Heart left ventricle (tissue), 16 donors: Measurements from ENCODE around the gene SLIT3. TPM values are rescaled to one million over a fixed set of nuclear protein-coding genes. Genes with fewer than 3 reads are reported as not detected.

Experiments
- ATAC-seq, 4 donors: fragments of 200-7000 bp; cut with Tn5 transposase; one replicate each; pipeline ENCODE4 v1.9.1; 2020 to 2022; ENCODE audit warnings: moderate library complexity in 4 of 4, mild to moderate bottlenecking in 3 of 4, moderate number of reproducible peaks in 1 of 4
- DNase-seq, 5 donors: peaks; one replicate each; pipeline ENCODE4 v3.0.0-alpha.2; 2020
- H3K27ac ChIP-seq, 12 donors: fragments of 200-600 bp; sonication (generic) in 4 of 12; one replicate each; pipeline versions ENCODE4 v1.5.0 to v1.8.0; 2016 to 2022; ENCODE audit warnings: mild to moderate bottlenecking in 2 of 12
- H3K27me3 ChIP-seq, 9 donors: fragments of 200-600 bp; sonication (generic) in 2 of 9; one replicate each; pipeline versions ENCODE4 v1.5.1 to v1.8.0; 2016 to 2022; ENCODE audit warnings: mild to moderate bottlenecking in 3 of 9
- H3K36me3 ChIP-seq, 9 donors: fragments of 200-600 bp; sonication (generic) in 2 of 9; one replicate each; pipeline versions ENCODE4 v1.5.0 to v1.8.0; 2018 to 2022; ENCODE audit warnings: mild to moderate bottlenecking in 2 of 9
- H3K4me1 ChIP-seq, 12 donors: fragments of 200-600 bp; sonication (generic) in 4 of 12; one replicate each; pipeline versions ENCODE4 v1.5.0 to v1.8.0; 2016 to 2022; ENCODE audit warnings: mild to moderate bottlenecking in 3 of 12
- H3K4me3 ChIP-seq, 12 donors: fragments of 200-600 bp; sonication (generic) in 4 of 12; one replicate each; pipeline versions ENCODE4 v1.5.0 to v1.8.0; 2017 to 2022; ENCODE audit warnings: mild to moderate bottlenecking in 9 of 12, moderate library complexity in 4 of 12
- H3K9me3 ChIP-seq, 12 donors: fragments of 200-600 bp; sonication (generic) in 4 of 12; one replicate each; pipeline versions ENCODE4 v1.5.0 to v1.8.0; 2016 to 2022; ENCODE audit warnings: mild to moderate bottlenecking in 1 of 12
- POLR2A ChIP-seq, 2 donors: fragments of 450-650 bp; IDR thresholded peaks; one replicate each; pipeline ENCODE4 v1.6.1; 2017; ENCODE audit warnings: antibody characterized with exemption in 2 of 2, mild to moderate bottlenecking in 2 of 2, moderate library complexity in 2 of 2
- WGBS, 4 donors: extraction: QIAGEN DNeasy Blood & Tissue Kit in 2 of 4; methylation state at CpG; one replicate each; pipeline versions ENCODE4 v1.1.5 to v1.1.7; 2013 to 2018; 5-methylcytosine and 5-hydroxymethylcytosine counted together
- intact Hi-C, 10 donors: fragments of 100-400 bp; cut with DNase I; formaldehyde crosslinking; loops; one replicate each; pipeline versions ENCODE4 v1.11.1 to v1.14.2; 2022
- polyA plus RNA-seq, 2 donors: library from polyadenylated mRNA; stranded (reverse); fragments of 200-250 nt; gene quantifications; one replicate each; pipeline ENCODE4 v1.2.3, GENCODE V29; 2013
- total RNA-seq, 9 donors: library from RNA; depleted of rRNA in 2 of 9; stranded (reverse); fragments of >200 nt in 2 of 9; fragmentation: NEBNext Ultra II Directional in 3 of 9; extraction: Animal tissue kit (Norgen Biotek cat#: 25700) in 3 of 9; gene quantifications; one replicate each; pipeline versions ENCODE4 v1.1.0 to v1.2.4, GENCODE V29; 2016 to 2023
- TF ChIP-seq, protein P1 (sequence below), 12 donors: fragments of 200-600 bp; sonication (generic) in 4 of 12; IDR thresholded peaks; one replicate each; pipeline versions ENCODE4 v1.5.0 to v1.8.0; 2018 to 2022; ENCODE audit warnings: antibody characterized with exemption in 12 of 12, mild to moderate bottlenecking in 5 of 12
- donor health status: ischemic (EF 13 %, LVEDD 7.1; RV severe dilation, severe dysfunction).
- donor health status: healthy with polysubstance abuse.
- donor health status: DM: no; HTN: yes; CAD: no.
- donor health status: DM: no; HTN: no; CAD: no.
- donor health status: ischemic (EF 25% LVEDD 6.9; RV normal size, moderate dysfunction).
- donor health status: ischemic (EF 25% LVEDD 5.7; RV mildly dilated, moderate dysfunction).
- donor health status: healthy.
- donor health status: DM: yes; HTN: yes; CAD: no.
- donor health status: ischemic (EF 35%, LVEDD 5.7; RV mildly dilated, moderate dysfunction).
- donor health status: nonischemic (EF 11% LVEDD 7.7; RV severe dilation, severe dysfunction).
- donor health status: DM: yes; HTN: yes; CAD: no.
- donor health status: PGD.
- donor health status: ischemic (EF 29% LVEDD 5.4; RV normal size, mild dysfunction).
- donor health status: nonischemic (EF 23%, LVEDD 6.1; RV moderate dilation, normal function).

The SLIT3 gene
- total and polyA plus RNA-seq, 11 donors: 2.3 to 40.3 (median 14.4) TPM

- H3K27me3 ChIP-seq: no peaks in the 10 kb centered on the region
- no peak overlapping the region for H3K4me3 ChIP-seq
- H3K27ac ChIP-seq: no peak overlapping the region
- intact Hi-C loops: loop anchor here in 6 of 10 donors (5.0 to 10.0 kb wide), 6 partner anchors 311 to 906 kb away; partner anchors contain the start of genes SLIT3 (in 5 of the 6) and SPDL1 (in 2 of the 6)
- ATAC-seq: no peak
- WGBS, 4 donors: 62 to 83% (median 80%) methylated on average over 4 of the region's 4 CpGs
- TF ChIP-seq, protein P1, sequence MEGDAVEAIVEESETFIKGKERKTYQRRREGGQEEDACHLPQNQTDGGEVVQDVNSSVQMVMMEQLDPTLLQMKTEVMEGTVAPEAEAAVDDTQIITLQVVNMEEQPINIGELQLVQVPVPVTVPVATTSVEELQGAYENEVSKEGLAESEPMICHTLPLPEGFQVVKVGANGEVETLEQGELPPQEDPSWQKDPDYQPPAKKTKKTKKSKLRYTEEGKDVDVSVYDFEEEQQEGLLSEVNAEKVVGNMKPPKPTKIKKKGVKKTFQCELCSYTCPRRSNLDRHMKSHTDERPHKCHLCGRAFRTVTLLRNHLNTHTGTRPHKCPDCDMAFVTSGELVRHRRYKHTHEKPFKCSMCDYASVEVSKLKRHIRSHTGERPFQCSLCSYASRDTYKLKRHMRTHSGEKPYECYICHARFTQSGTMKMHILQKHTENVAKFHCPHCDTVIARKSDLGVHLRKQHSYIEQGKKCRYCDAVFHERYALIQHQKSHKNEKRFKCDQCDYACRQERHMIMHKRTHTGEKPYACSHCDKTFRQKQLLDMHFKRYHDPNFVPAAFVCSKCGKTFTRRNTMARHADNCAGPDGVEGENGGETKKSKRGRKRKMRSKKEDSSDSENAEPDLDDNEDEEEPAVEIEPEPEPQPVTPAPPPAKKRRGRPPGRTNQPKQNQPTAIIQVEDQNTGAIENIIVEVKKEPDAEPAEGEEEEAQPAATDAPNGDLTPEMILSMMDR (IDR thresholded peaks at IDR 0.05): no peak
- no peak for TF ChIP-seq POLR2A (IDR thresholded peaks at IDR 0.05)
- peaks cover 0 to 22% (median 8%) of the 10 kb centered on the region in 12 donors for H3K4me1 ChIP-seq
- peaks cover 0 to 3% (median 0%) of the 10 kb centered on the region in 9 donors for H3K36me3 ChIP-seq
- no peaks in the 10 kb centered on the region for H3K9me3 ChIP-seq
- no peak for DNase-seq
Observed at GRCh38 chr5:168676501-168676900, 624.4 kb downstream of the SLIT3 start.

DNA sequence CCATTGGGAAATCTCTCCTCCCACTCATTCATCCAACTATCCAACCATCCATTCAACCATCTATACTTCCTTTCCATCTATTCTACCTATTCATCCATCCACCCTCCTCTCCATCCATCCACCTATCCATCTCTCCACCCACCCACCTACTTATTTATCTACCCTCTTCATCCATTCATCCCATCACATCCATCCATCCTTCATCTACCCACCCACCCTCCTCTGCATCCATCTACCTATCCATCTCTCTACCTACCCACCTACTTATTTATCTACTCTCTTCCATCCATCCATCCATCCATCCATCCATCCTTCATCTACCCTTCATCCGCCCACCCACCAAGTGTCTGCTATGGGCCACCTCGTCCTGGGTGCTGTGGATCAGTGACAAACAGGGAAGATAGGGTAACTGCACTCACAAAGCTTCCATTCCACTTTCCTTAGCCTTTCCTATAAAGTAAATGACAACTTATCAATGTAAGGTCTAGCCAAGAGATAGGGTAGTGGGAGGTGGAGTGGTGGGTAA lies 625.0 kb downstream of the SLIT3 start:
- H3K4me1 ChIP-seq: peaks cover 0 to 16% (median 4%) of the 10 kb centered on the region in 12 donors
- no peaks in the 10 kb centered on the region for H3K9me3 ChIP-seq
- no peak overlapping the region for H3K27ac ChIP-seq
- ATAC-seq: no peak
- no peak for DNase-seq
- peaks cover 0 to 3% (median 0%) of the 10 kb centered on the region in 9 donors for H3K36me3 ChIP-seq
- TF ChIP-seq, protein P1 (IDR thresholded peaks at IDR 0.05): no peak
- no peak for TF ChIP-seq POLR2A (IDR thresholded peaks at IDR 0.05)
- WGBS, 4 donors: 91 to 96% (median 94%) methylated on average over 2 of the region's 2 CpGs
- no peak overlapping the region for H3K4me3 ChIP-seq
- intact Hi-C loops: loop anchor here in 6 of 10 donors (5.0 to 10.0 kb wide), 6 partner anchors 311 to 906 kb away; partner anchors contain the start of genes SLIT3 (in 5 of the 6) and SPDL1 (in 2 of the 6)
- no peaks in the 10 kb centered on the region for H3K27me3 ChIP-seq

DNA sequence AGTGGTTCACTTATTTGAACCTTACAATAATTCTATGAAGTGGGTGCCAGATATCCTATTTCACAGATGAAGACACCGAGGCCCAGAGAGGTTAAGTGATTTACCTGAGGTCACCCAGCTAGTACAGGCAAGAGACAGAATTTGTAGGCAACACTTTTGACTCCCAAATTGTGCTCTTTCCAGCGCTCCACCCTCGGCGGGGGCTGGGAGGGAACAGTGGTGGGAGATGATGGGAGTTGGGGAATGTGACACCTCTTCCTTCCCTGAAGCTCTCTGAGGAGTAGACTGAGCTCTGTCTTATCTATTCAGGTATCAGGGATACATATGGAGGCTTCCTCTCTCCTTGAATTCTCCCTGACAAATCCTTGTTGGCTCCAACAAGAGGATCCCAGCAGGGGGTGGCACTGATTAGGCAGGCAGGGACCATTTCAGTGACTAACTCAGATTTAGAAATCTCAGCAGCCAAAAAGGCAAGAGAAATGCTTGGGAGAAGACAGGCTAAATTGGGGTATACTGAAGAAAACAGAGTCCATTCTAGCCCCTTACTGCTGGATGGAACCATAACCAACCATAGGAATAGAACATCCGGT lies 626.0 kb downstream of the SLIT3 start:
- Histone ChIP-seq H3K9me3 (no peaks in the 10 kb centered on the region), H3K27me3 (no peaks in the 10 kb centered on the region), H3K4me3 (no peak overlapping the region), H3K27ac (no peak overlapping the region), H3K36me3 (peaks cover 0 to 3% (median 0%) of the 10 kb centered on the region in 9 donors), H3K4me1 (peaks cover 0 to 6% (median 0%) of the 10 kb centered on the region in 12 donors)
- intact Hi-C loops: loop anchor here in 6 of 10 donors (5.0 to 10.0 kb wide), 6 partner anchors 312 to 907 kb away; partner anchors contain the start of genes SLIT3 (in 5 of the 6) and SPDL1 (in 2 of the 6)
- ATAC-seq (no peak), DNase-seq (no peak)
- WGBS, 4 donors: 72 to 86% (median 80%) methylated on average over 5 of the region's 5 CpGs
- no peak for TF ChIP-seq POLR2A (IDR thresholded peaks at IDR 0.05)
- TF ChIP-seq, protein P1 (IDR thresholded peaks at IDR 0.05): no peak

DNA sequence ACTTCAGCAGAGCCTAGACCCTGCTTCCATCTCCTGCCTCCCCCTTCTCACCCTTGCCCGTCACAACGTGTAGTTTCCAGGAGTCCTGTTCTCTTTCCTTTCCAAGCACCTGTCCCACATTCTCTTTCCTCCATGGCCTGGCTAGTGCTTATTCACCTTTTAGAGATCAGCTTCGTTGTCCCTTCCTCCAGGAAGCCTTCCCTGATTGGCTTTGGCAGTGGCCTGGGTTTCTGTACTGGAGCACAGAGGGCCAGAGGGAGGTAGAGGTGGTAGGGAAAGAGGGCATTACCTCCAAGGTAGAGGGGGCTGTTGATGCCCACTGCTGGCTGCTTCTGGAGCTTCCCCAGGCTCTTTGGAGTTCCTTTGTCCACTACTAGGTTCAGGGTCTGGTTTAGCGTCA lies 628.1 kb downstream of the SLIT3 start:
- no peak for TF ChIP-seq POLR2A (IDR thresholded peaks at IDR 0.05)
- TF ChIP-seq, protein P1 (IDR thresholded peaks at IDR 0.05): no peak

More for the DNA sequence above, 628.1 kb downstream of the SLIT3 start:
- Histone ChIP-seq H3K27me3 (no peaks in the 10 kb centered on the region), H3K9me3 (no peaks in the 10 kb centered on the region), H3K4me1 (no peaks in the 10 kb centered on the region), H3K4me3 (no peak overlapping the region), H3K27ac (no peak overlapping the region), H3K36me3 (peaks cover 0 to 3% (median 0%) of the 10 kb centered on the region in 9 donors)
- ATAC-seq: no peak
- no peak for DNase-seq
- intact Hi-C loops: loop anchor here in 3 of 10 donors (10.0 kb wide), 3 partner anchors 398 to 902 kb away; partner anchors contain the start of gene SLIT3 (in 2 of the 3)
- 77 to 95% (median 85%) methylated on average over 4 of the region's 4 CpGs for WGBS, 4 donors
